HepG2 (cell line): Measurements from ENCODE around the gene ITGA7. TPM values are rescaled to one million over a fixed set of nuclear protein-coding genes. Genes with fewer than 3 reads are reported as not detected.

ENCODE experiments used
- BRD4 ChIP-seq: sonication (generic); formaldehyde crosslinking; IDR thresholded peaks from 2 replicates; pipeline ENCODE4 v1.4.0; 2020; ENCODE audit warnings: missing genetic modification reagents
- CHCHD3 ChIP-seq: sonication (generic); formaldehyde crosslinking; IDR thresholded peaks from 2 replicates; pipeline ENCODE4 v1.8.0; 2022; ENCODE audit warnings: mild to moderate bottlenecking, missing genetic modification reagents, moderate library complexity
- ETV5 ChIP-seq: IDR thresholded peaks from 2 replicates; pipeline ENCODE4 v1.6.1; 2018; ENCODE audit warnings: missing biosample characterization, missing genetic modification reagents, inconsistent platforms, borderline replicate concordance
- HDAC2 ChIP-seq: sonication (generic); formaldehyde crosslinking; IDR thresholded peaks from 2 replicates; pipeline ENCODE4 v1.4.0; 2020; ENCODE audit warnings: missing genetic modification reagents
- IKZF5 ChIP-seq: IDR thresholded peaks from 2 replicates; pipeline ENCODE4 v1.6.1; 2018; ENCODE audit warnings: missing genetic modification reagents, mild to moderate bottlenecking, missing compliant biosample characterization
- MAFG ChIP-seq: sonication (generic); formaldehyde crosslinking; IDR thresholded peaks from 2 replicates; pipeline ENCODE4 v1.5.1; 2020; ENCODE audit warnings: mild to moderate bottlenecking, missing genetic modification reagents
- MYPOP ChIP-seq: sonication (generic); formaldehyde crosslinking; IDR thresholded peaks from 2 replicates; pipeline ENCODE4 v1.8.1; 2023; ENCODE audit warnings: mild to moderate bottlenecking, moderate library complexity, missing genetic modification reagents
- PRMT3 ChIP-seq: sonication (generic); formaldehyde crosslinking; IDR thresholded peaks from 2 replicates; pipeline ENCODE4 v1.8.1; 2022; ENCODE audit warnings: low read depth, mild to moderate bottlenecking, moderate library complexity, missing genetic modification reagents, borderline replicate concordance
- RFXANK ChIP-seq: IDR thresholded peaks from 2 replicates; pipeline ENCODE4 v1.6.1; 2016
- SIX4 ChIP-seq: sonication (generic); formaldehyde crosslinking; IDR thresholded peaks from 2 replicates; pipeline ENCODE4 v1.4.0; 2020; ENCODE audit warnings: missing genetic modification reagents
- SMAD3 ChIP-seq: sonication (generic); formaldehyde crosslinking; IDR thresholded peaks from 2 replicates; pipeline ENCODE4 v1.4.0; 2020; ENCODE audit warnings: missing genetic modification reagents
- ZNF12 ChIP-seq: sonication (generic); formaldehyde crosslinking; IDR thresholded peaks from 2 replicates; pipeline ENCODE4 v1.5.0; 2020; ENCODE audit warnings: missing genetic modification reagents
- ZNF280D ChIP-seq: sonication (generic); formaldehyde crosslinking; IDR thresholded peaks from 2 replicates; pipeline ENCODE4 v1.5.1; 2020; ENCODE audit warnings: mild to moderate bottlenecking, missing genetic modification reagents
- ZNF446 ChIP-seq: sonication (generic); formaldehyde crosslinking; IDR thresholded peaks from 2 replicates; pipeline ENCODE4 v1.5.0; 2020; ENCODE audit warnings: mild to moderate bottlenecking, missing genetic modification reagents
- ZNF557 ChIP-seq: sonication (generic); formaldehyde crosslinking; IDR thresholded peaks from 2 replicates; pipeline ENCODE4 v1.4.0; 2020; ENCODE audit warnings: missing genetic modification reagents
- ZNF781 ChIP-seq: sonication (generic); formaldehyde crosslinking; IDR thresholded peaks from 2 replicates; pipeline ENCODE4 v1.5.1; 2020; ENCODE audit warnings: borderline replicate concordance, mild to moderate bottlenecking, missing genetic modification reagents; ENCODE audit errors: not compliant biosample characterization
- polyA plus RNA-seq, 8 experiments: library from polyadenylated mRNA; depleted of rRNA in 3 of 8; stranded (reverse) in 7 of 8; unstranded in 1 of 8; fragments of >200 nt; fragmentation: Illumina TruSeq in 4 of 8; extraction: Trizol in 4 of 8; gene quantifications; 2 replicates each; pipeline versions ENCODE4 v1.2.1 to v1.2.3, GENCODE V29; 2011 to 2016; ENCODE audit warnings: low read depth in 4 of 8, missing spikeins in 1 of 8, mixed read lengths in 1 of 8; ENCODE audit not compliant: insufficient read depth in 1 of 8
- total RNA-seq, 5 experiments: library from RNA; depleted of rRNA; stranded (reverse); fragments of >200 nt; fragmentation: Illumina TruSeq; extraction: Trizol; gene quantifications; 2 replicates each; pipeline ENCODE4 v1.2.3, GENCODE V29; 2016; ENCODE audit warnings: low read depth in 1 of 5
- TF ChIP-seq, protein P1 (sequence below): sonication (generic); formaldehyde crosslinking; IDR thresholded peaks from 2 replicates; pipeline ENCODE4 v1.9.0; 2021; ENCODE audit warnings: mild to moderate bottlenecking, missing genetic modification reagents

The ITGA7 gene
- total and polyA plus RNA-seq, 2 of the 13 experiments (the other 11 are each of a cell fraction or from before 2014, with no cell fraction given), result 0.65 to 0.75 TPM

- TF ChIP-seq ZNF280D (CRISPR knock-in tag) (0 out of 2 replicates have a peak, but pooled peaks have one; percentile 40), MYPOP (CRISPR knock-in tag) (peak; percentile 41; the same call in 1 of the 2 replicates), ZNF446 (no peak), ZNF12 (CRISPR knock-in tag) (no peak), ZNF557 (CRISPR knock-in tag) (no peak), SIX4 (CRISPR knock-in tag) (no peak), MAFG (CRISPR knock-in tag) (no peak), PRMT3 (no peak), ETV5 (CRISPR knock-in tag) (peak; percentile 85), BRD4 (CRISPR knock-in tag) (no peak), HDAC2 (peak; percentile 84), IKZF5 (no peak), SMAD3 (CRISPR knock-in tag) (peak; percentile 51; the same call in 1 of the 2 replicates), ZNF781 (CRISPR knock-in tag) (peak; percentile 61), CHCHD3 (CRISPR knock-in tag) (no peak), RFXANK (CRISPR knock-in tag) (peak; percentile 33; the same call in 1 of the 2 replicates)
- TF ChIP-seq, protein P1, sequence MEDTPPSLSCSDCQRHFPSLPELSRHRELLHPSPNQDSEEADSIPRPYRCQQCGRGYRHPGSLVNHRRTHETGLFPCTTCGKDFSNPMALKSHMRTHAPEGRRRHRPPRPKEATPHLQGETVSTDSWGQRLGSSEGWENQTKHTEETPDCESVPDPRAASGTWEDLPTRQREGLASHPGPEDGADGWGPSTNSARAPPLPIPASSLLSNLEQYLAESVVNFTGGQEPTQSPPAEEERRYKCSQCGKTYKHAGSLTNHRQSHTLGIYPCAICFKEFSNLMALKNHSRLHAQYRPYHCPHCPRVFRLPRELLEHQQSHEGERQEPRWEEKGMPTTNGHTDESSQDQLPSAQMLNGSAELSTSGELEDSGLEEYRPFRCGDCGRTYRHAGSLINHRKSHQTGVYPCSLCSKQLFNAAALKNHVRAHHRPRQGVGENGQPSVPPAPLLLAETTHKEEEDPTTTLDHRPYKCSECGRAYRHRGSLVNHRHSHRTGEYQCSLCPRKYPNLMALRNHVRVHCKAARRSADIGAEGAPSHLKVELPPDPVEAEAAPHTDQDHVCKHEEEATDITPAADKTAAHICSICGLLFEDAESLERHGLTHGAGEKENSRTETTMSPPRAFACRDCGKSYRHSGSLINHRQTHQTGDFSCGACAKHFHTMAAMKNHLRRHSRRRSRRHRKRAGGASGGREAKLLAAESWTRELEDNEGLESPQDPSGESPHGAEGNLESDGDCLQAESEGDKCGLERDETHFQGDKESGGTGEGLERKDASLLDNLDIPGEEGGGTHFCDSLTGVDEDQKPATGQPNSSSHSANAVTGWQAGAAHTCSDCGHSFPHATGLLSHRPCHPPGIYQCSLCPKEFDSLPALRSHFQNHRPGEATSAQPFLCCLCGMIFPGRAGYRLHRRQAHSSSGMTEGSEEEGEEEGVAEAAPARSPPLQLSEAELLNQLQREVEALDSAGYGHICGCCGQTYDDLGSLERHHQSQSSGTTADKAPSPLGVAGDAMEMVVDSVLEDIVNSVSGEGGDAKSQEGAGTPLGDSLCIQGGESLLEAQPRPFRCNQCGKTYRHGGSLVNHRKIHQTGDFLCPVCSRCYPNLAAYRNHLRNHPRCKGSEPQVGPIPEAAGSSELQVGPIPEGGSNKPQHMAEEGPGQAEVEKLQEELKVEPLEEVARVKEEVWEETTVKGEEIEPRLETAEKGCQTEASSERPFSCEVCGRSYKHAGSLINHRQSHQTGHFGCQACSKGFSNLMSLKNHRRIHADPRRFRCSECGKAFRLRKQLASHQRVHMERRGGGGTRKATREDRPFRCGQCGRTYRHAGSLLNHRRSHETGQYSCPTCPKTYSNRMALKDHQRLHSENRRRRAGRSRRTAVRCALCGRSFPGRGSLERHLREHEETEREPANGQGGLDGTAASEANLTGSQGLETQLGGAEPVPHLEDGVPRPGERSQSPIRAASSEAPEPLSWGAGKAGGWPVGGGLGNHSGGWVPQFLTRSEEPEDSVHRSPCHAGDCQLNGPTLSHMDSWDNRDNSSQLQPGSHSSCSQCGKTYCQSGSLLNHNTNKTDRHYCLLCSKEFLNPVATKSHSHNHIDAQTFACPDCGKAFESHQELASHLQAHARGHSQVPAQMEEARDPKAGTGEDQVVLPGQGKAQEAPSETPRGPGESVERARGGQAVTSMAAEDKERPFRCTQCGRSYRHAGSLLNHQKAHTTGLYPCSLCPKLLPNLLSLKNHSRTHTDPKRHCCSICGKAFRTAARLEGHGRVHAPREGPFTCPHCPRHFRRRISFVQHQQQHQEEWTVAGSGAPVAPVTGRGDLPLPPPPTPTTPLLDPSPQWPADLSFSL, result no peak
Measured at GRCh38 chr12:55681142-55682077, 26.3 kb downstream of the ITGA7 start (continued).
